ENCODE results near the gene DDX60. TPM values are rescaled to one million over a fixed set of nuclear protein-coding genes. Genes with fewer than 3 reads are reported as not detected.
"Not testable (repeated sequence)": the region's sequence is repeated elsewhere in the genome, so short reads cannot be mapped to it uniquely, and the experiment has no call there.

DDX60 gene
- total RNA-seq, 4 donors from 2014 or later = 6.1 to 17.3 (median 15.4) TPM

DNA sequence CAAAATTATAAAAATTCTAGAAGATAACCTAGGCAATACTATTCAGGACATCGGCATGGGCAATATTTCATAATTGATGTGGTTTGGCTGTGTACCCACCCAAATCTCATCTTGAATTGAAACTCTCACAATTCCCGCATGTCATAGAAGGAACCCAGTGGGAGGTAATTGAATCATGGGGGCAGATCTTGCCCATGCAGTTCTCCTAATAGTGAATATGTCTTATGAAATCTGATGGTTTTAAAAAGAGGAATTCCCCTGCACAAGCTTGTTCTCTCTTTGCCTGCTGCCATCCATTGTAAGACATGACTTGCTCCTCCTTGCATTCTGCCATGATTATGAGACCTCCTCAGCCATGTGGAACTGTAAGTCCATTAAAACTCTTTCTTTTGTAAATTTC lies 77.7 kb downstream of the DDX60 start:
- Histone ChIP-seq H3K4me1 (no peaks in the 10 kb centered on the region), H3K9me3 (no peaks in the 10 kb centered on the region), H3K36me3 (peaks cover 23% of the 10 kb centered on the region), H3K27me3 (no peaks in the 10 kb centered on the region), H3K27ac (no peak overlapping the region), H3K4me3 (no peak overlapping the region)
- DNase-seq (ENCODE audit: low spot score in 2 of 2) = no peak
- TF ChIP-seq EP300 (IDR thresholded peaks at IDR 0.05) (no peak), POLR2A (IDR thresholded peaks at IDR 0.05) (no peak), POLR2AphosphoS5 (IDR thresholded peaks at IDR 0.05) (no peak)
- TF ChIP-seq, protein P1, sequence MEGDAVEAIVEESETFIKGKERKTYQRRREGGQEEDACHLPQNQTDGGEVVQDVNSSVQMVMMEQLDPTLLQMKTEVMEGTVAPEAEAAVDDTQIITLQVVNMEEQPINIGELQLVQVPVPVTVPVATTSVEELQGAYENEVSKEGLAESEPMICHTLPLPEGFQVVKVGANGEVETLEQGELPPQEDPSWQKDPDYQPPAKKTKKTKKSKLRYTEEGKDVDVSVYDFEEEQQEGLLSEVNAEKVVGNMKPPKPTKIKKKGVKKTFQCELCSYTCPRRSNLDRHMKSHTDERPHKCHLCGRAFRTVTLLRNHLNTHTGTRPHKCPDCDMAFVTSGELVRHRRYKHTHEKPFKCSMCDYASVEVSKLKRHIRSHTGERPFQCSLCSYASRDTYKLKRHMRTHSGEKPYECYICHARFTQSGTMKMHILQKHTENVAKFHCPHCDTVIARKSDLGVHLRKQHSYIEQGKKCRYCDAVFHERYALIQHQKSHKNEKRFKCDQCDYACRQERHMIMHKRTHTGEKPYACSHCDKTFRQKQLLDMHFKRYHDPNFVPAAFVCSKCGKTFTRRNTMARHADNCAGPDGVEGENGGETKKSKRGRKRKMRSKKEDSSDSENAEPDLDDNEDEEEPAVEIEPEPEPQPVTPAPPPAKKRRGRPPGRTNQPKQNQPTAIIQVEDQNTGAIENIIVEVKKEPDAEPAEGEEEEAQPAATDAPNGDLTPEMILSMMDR (IDR thresholded peaks at IDR 0.05) = no peak
- 91% methylated on average over 2 of the region's 2 CpGs for WGBS

GRCh38 chr4:168221301-168221700 lies 97.3 kb downstream of the DDX60 start:
- no peaks in the 10 kb centered on the region for H3K9me3 ChIP-seq
- peaks cover 34% of the 10 kb centered on the region for H3K36me3 ChIP-seq
- no peak overlapping the region for H3K27ac ChIP-seq
- TF ChIP-seq EP300 (IDR thresholded peaks at IDR 0.05) (no peak), POLR2AphosphoS5 (IDR thresholded peaks at IDR 0.05) (no peak), POLR2A (IDR thresholded peaks at IDR 0.05) (no peak)
- TF ChIP-seq, protein P1 (IDR thresholded peaks at IDR 0.05) = no peak
- WGBS = 16% methylated on average over 2 of the region's 2 CpGs
- H3K4me3 ChIP-seq = no peak overlapping the region
- no peaks in the 10 kb centered on the region for H3K27me3 ChIP-seq
- no peak for DNase-seq (ENCODE audit: low spot score in 2 of 2)
- H3K4me1 ChIP-seq = no peaks in the 10 kb centered on the region

GRCh38 chr4:168220893-168221292 lies 97.7 kb downstream of the DDX60 start:
- peaks cover 31% of the 10 kb centered on the region for H3K36me3 ChIP-seq
- no peaks in the 10 kb centered on the region for H3K27me3 ChIP-seq
- no peaks in the 10 kb centered on the region for H3K4me1 ChIP-seq
- DNase-seq (ENCODE audit: low spot score in 2 of 2) = no peak
- no peaks in the 10 kb centered on the region for H3K9me3 ChIP-seq
- H3K4me3 ChIP-seq = no peak overlapping the region
- H3K27ac ChIP-seq = no peak overlapping the region
- no peak for TF ChIP-seq EP300 (IDR thresholded peaks at IDR 0.05)
- no peak for TF ChIP-seq POLR2A (IDR thresholded peaks at IDR 0.05)
- TF ChIP-seq, protein P1 (IDR thresholded peaks at IDR 0.05) = no peak
- TF ChIP-seq POLR2AphosphoS5 (IDR thresholded peaks at IDR 0.05) = no peak

DNA sequence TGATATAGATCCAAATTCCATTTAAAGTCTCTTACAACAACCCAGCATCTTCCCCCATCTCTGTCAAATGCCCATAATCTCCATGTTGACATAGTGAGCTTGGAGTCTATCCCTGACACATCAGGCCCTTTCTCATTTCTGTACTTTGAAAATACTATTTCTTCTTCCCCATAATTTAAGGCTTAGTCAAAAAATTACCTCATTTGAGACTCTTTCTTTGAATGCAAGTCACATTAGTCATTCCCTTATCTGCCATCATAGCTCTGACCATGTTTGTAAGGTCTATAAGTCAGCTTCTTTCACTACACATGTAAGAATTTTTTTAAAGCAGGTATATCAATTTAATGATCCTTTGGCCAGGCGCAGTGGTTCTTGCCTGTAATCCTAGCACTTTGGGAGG lies 99.9 kb downstream of the DDX60 start:
- Histone ChIP-seq H3K27me3 (no peaks in the 10 kb centered on the region), H3K4me3 (no peak overlapping the region), H3K36me3 (peaks cover 21% of the 10 kb centered on the region), H3K9me3 (no peaks in the 10 kb centered on the region), H3K27ac (no peak overlapping the region), H3K4me1 (no peaks in the 10 kb centered on the region)
- WGBS = 97% methylated on average over 1 of the region's 1 CpG
- no peak for TF ChIP-seq EP300 (IDR thresholded peaks at IDR 0.05)
- TF ChIP-seq POLR2A (IDR thresholded peaks at IDR 0.05) = no peak
- TF ChIP-seq, protein P1 (IDR thresholded peaks at IDR 0.05) = no peak
- no peak for TF ChIP-seq POLR2AphosphoS5 (IDR thresholded peaks at IDR 0.05)
- DNase-seq (ENCODE audit: low spot score in 2 of 2) = no peak

DNA sequence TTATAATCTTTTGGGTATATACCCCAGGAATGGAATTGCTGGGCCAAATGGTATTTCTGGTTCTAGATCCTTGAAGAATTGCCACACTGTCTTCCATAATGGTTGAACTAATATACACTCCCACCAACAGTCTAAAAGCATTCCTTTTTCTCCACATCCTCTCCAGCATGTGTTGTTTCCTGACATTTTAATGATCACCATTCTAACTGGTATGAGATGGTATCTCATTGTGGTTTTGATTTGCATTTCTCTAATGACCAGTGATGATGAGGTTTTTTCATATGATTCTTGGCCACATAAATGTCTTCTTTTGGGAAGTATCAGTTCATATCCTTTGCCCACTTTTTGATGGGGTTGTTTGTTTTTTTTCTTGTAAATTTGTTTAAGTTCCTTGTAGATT lies 105.0 kb downstream of the DDX60 start:
- H3K27ac ChIP-seq; H3K9me3 ChIP-seq; DNase-seq (ENCODE audit: low spot score in 2 of 2); H3K27me3 ChIP-seq; H3K4me3 ChIP-seq; H3K4me1 ChIP-seq: not testable (repeated sequence)
- peaks cover 12% of the 10 kb centered on the region for H3K36me3 ChIP-seq

GRCh38 chr4:168212656-168213055 lies 105.9 kb downstream of the DDX60 start:
- H3K9me3 ChIP-seq = no peaks in the 10 kb centered on the region
- TF ChIP-seq POLR2AphosphoS5 (IDR thresholded peaks at IDR 0.05) (no peak), POLR2A (IDR thresholded peaks at IDR 0.05) (no peak), EP300 (IDR thresholded peaks at IDR 0.05) (no peak)
- TF ChIP-seq, protein P1 (IDR thresholded peaks at IDR 0.05) = no peak
- H3K4me1 ChIP-seq = no peaks in the 10 kb centered on the region
- no peak overlapping the region for H3K4me3 ChIP-seq
- no peaks in the 10 kb centered on the region for H3K27me3 ChIP-seq
- H3K27ac ChIP-seq = no peak overlapping the region
- DNase-seq (ENCODE audit: low spot score in 2 of 2) = no peak
- 88% methylated on average over 3 of the region's 3 CpGs for WGBS
- peaks cover 7% of the 10 kb centered on the region for H3K36me3 ChIP-seq

Data from suprapubic skin (tissue), 4 donors.